Stimulated activated CD4-positive, alpha-beta T cell treated with anti-CD3 and anti-CD28 coated beads, Interleukin-15, amount 100 ng/mL, for 1 hour (primary cell): ENCODE measurements around the gene NME2.
"Not testable (repeated sequence)": the region's sequence is repeated elsewhere in the genome, so short reads cannot be mapped to it uniquely, and the experiment has no call there.

ENCODE experiments used
- DNase-seq, 2 donors: peaks; one replicate each; pipeline ENCODE4 v3.0.0-alpha.2; 2020; ENCODE audit warnings: low read depth in 1 of 2, low spot score in 1 of 2

Gene NME2

GRCh38 chr17:51166198-51166986, at the start of gene NME2:
Gene NME2, plus strand, starts transcription at chr17:51166411. Its CDS starts 420 bp downstream, at chr17:51166831.
- peak; percentile 37 to 66 for DNase-seq

- no peak for DNase-seq
Observed at GRCh38 chr17:51118330-51119195, 47.6 kb upstream of the NME2 start.

- peak in 1 of 2 donors; percentile 12 for DNase-seq
Observed at GRCh38 chr17:51119415-51120356, 46.5 kb upstream of the NME2 start.

GRCh38 chr17:51120357-51120738, 45.9 kb upstream of the NME2 start:
- peak in 1 of 2 donors; percentile 33 for DNase-seq

- DNase-seq, result peak; percentile 85 to 86
Observed at GRCh38 chr17:51120739-51121619, 45.2 kb upstream of the NME2 start, which contains the start of gene SPAG9. Gene SPAG9, minus strand, starts transcription at chr17:51120868. Its CDS starts 212 bp downstream, at chr17:51120656.

GRCh38 chr17:51121620-51122472, 44.4 kb upstream of the NME2 start:
- peak; percentile 59 to 77 for DNase-seq

GRCh38 chr17:51122473-51123115, 43.6 kb upstream of the NME2 start:
- DNase-seq, result not testable (repeated sequence)

- DNase-seq, result no peak
Observed at GRCh38 chr17:51124640-51125503, 41.3 kb upstream of the NME2 start.

GRCh38 chr17:51128076-51128475, 38.1 kb upstream of the NME2 start:
- DNase-seq, result no peak

- no peak for DNase-seq
Observed at GRCh38 chr17:51132964-51133319, 33.3 kb upstream of the NME2 start.

GRCh38 chr17:51133365-51133764, 32.8 kb upstream of the NME2 start:
- DNase-seq, result no peak

GRCh38 chr17:51135956-51136355, 30.3 kb upstream of the NME2 start:
- no peak for DNase-seq

GRCh38 chr17:51142597-51142996, 23.6 kb upstream of the NME2 start:
- DNase-seq, result no peak

GRCh38 chr17:51144266-51145022, 21.8 kb upstream of the NME2 start:
- no peak for DNase-seq

- DNase-seq, result no peak
Observed at GRCh38 chr17:51147650-51148049, 18.6 kb upstream of the NME2 start.

GRCh38 chr17:51149163-51149562, 17.0 kb upstream of the NME2 start:
- no peak for DNase-seq

GRCh38 chr17:51150932-51151331, 15.3 kb upstream of the NME2 start:
- no peak for DNase-seq
